ENCODE measurements around the gene TYMP.
"Not testable (repeated sequence)": the region's sequence is repeated elsewhere in the genome, so short reads cannot be mapped to it uniquely, and the experiment has no call there.

Gene TYMP

DNA sequence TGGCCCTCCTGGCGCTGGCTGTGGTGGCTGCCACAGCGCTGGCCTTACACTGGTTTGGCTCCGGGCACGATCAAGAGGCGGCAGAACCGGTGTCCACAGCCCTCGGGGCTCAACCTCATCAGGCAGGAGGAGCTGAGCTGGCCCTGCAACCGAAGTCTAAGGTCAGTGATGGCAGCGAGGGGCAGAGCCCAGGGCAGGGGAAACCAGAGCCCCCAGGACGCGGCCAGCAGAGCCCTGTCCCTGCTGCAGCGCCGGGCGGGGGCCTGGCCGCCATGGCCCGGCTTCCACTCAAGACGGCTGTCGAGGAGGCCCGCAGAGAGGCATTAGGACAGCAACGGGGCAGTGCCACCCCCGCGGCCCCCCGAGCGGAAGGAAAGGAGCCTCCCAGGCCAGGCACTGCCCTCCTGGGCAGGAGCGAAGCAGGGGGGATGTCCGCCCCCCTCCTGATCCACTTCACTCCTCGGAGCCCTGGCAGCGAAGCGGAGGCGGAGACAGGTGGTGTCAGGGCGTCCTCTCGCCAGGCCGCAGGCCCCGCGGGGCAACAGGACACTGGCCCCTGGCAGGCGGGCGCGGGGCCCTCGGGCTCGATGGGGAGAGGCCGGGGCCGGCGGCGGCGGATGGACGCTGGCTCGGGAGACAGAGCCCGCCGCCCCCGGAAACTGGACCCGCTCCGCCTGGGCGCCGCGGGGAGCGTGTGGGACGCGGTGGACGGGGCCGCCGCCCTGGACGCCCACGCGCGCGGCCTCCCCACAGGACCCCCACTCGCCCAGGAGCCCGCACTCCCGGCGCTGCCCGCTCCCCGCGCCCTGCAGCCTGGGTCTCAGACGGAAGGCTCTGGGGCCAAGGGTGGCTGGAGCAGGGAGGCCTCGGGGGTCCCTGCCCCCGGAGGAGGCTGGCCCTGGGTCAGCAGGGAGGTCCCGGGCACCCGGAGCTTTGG lies 16.8 kb upstream of the TYMP start:
- H3K27ac ChIP-seq: peak overlapping the region; percentile 62; the same call in 1 of the 2 replicates
- TF ChIP-seq FOXP2 (optimal IDR thresholded peaks at IDR 0.05; ENCODE audit: control extremely low read depth, extremely low read length, insufficient read depth) (no peak), EZH2 (IDR thresholded peaks at IDR 0.05) (no peak), POLR2AphosphoS5 (IDR thresholded peaks at IDR 0.05; ENCODE audit: borderline replicate concordance, low read depth, low read length) (no peak)
- no peak for DNase-seq (ENCODE audit: low read depth, low spot score)
- peak overlapping the region; percentile 62 for H3K9ac ChIP-seq (ENCODE audit: insufficient read length)
- no peak overlapping the region for H3K4me3 ChIP-seq
- H3K9me3 ChIP-seq (ENCODE audit: low read depth, low read length): no peaks in the 10 kb centered on the region
- H3K36me3 ChIP-seq (ENCODE audit: insufficient read depth, low read length): no peaks in the 10 kb centered on the region

DNA sequence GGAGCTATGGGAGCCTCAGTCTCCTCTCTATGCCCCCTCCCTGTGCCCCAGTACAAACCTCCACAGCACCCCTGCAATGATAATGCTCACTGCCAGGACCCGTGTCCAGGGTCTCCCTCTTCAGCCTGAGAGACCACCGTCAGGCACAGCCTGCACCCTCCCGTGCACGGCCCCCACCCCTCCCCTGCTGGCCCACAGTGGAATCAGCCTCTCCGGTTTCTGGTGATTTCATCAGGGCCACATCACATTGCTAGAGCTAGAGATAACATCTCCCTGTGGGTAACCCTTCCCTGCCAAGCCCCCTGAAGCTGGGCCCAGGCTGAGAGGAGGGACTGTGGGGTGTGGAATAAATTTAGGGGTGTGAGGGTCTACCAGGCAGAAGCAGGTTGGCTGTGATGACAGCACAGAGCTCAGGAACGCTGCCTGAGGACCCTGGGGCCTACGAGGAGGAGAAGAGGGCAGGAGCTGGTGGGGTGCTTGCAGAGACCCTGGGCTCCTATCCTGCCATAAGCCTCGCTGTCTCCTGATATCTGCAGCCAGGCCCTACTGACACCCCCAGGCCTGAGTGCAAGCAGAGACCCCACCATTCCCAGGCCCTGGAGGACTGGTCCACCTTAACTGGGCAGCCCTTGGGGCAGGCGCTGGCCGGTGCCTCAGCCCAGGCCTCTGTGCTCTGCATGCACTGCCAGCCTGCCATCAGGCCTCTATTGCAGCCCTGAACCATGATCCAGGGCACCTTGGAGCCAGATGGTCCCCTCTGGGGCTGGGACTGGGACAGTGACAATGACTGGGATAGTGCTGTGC lies 15.9 kb upstream of the TYMP start, which contains the start of gene KLHDC7B:
TSS of gene KLHDC7B (plus strand) at position 378 of the 804 bp plus-strand sequence. CDS start at position 723, 345 bp downstream.
- Histone ChIP-seq H3K4me3 (no peak within 1 kb of the TSS), H3K27ac (peak within 1 kb of the TSS; percentile 62; the same call in 1 of the 2 replicates), H3K9ac (ENCODE audit: insufficient read length) (peak within 1 kb of the TSS; percentile 62), H3K9me3 (ENCODE audit: low read depth, low read length) (no peaks in the 10 kb centered on the region), H3K36me3 (ENCODE audit: insufficient read depth, low read length) (no peaks in the 10 kb centered on the region)
- no peak for TF ChIP-seq EZH2 (IDR thresholded peaks at IDR 0.05)
- TF ChIP-seq POLR2AphosphoS5 (IDR thresholded peaks at IDR 0.05; ENCODE audit: borderline replicate concordance, low read depth, low read length): no peak
- TF ChIP-seq FOXP2 (optimal IDR thresholded peaks at IDR 0.05; ENCODE audit: control extremely low read depth, extremely low read length, insufficient read depth): no peak
- no peak for DNase-seq (ENCODE audit: low read depth, low spot score)

DNA sequence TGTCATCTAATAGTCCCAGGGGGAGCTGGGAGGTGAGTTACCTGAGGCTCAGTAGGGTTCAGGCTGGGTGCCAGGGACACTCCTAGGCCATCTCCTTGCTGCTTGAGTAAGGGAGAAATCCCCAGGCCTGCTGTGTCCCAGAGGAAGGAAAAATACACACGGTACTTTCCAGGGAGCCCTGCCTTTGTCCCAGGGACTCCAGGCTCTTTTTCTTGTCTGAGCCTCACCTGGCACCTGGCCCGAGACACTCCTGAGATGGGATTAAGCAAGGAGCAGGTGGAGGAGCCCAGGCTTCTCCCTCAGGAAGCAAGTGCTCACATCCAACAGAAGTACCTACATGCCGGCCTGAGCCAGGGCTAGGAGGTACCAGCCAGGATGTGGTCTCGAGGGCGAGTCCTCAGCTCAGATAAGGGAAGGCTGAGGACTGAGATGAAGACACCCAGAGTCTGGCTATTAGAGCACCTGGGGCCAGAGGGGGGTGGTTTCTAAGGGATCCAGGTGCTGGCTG lies 15.0 kb upstream of the TYMP start:
- Histone ChIP-seq H3K9me3 (ENCODE audit: low read depth, low read length) (no peaks in the 10 kb centered on the region), H3K27ac (peak overlapping the region; percentile 19; the same call in 1 of the 2 replicates), H3K4me3 (no peak overlapping the region), H3K9ac (ENCODE audit: insufficient read length) (peak overlapping the region; percentile 45), H3K36me3 (ENCODE audit: insufficient read depth, low read length) (no peaks in the 10 kb centered on the region)
- TF ChIP-seq POLR2AphosphoS5 (IDR thresholded peaks at IDR 0.05; ENCODE audit: borderline replicate concordance, low read depth, low read length) (no peak), FOXP2 (optimal IDR thresholded peaks at IDR 0.05; ENCODE audit: control extremely low read depth, extremely low read length, insufficient read depth) (no peak), EZH2 (IDR thresholded peaks at IDR 0.05) (no peak)
- DNase-seq (ENCODE audit: low read depth, low spot score): no peak

DNA sequence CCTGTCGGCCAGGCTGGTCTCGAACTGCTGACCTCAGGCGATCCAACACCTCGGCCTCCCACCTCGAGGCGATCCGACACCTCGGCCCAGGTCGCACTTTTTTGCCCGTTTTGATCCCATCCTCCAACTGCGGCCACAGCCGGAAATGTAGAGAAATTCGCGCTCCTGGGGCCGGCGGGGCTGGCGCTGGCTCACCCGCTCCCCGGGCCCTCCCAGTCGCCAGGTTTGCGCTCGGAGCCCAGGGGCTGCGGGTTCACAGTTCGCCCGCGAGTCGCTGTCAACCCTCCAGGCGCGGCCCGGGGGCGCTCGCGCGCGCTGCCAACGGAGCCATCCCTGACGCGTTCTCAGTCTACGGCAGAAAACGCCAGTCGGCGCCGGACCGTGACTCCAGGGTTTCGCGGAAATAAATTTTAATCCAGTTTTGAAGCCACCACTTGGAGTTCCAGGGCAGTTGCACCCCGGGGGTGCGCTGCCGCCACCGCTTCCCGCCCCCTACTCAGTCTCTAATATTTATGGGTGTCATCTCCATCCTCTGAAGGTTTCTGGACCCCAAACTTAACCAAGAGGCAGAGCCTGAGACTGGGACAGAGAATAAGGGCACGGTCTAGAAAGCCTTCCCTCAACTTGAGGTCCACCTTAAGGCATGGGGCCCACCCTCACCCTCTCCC lies 14.4 kb upstream of the TYMP start:
- H3K9ac ChIP-seq (ENCODE audit: insufficient read length): no peak overlapping the region
- H3K4me3 ChIP-seq: no peak overlapping the region
- no peak for TF ChIP-seq FOXP2 (optimal IDR thresholded peaks at IDR 0.05; ENCODE audit: control extremely low read depth, extremely low read length, insufficient read depth)
- TF ChIP-seq POLR2AphosphoS5 (IDR thresholded peaks at IDR 0.05; ENCODE audit: borderline replicate concordance, low read depth, low read length): no peak
- TF ChIP-seq EZH2 (IDR thresholded peaks at IDR 0.05): no peak

DNA sequence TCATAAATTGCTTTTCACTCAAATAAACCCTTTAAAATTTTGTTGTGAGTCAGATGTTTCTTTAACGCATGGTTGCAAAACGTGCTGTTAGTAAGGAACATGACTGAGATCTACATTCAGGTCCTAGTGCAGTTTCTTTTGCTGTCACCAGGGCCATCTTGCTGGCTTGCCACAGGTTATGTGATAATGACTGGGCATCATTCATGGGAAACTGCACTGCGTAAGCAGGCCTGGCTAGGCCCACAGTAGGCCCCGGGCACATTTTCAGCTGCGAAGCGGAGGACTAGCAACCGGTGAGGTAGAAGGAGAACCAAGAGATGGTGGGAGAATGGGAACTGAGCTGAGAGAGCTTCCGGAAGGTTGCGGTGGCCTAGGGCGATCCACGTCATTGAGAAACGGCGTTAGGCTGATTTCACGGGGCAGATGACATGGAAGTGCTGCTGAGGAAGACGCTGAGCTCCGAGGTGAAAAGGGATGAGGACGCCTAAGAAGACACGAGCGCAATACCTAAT lies 12.7 kb upstream of the TYMP start:
- no peak for DNase-seq (ENCODE audit: low read depth, low spot score)
- H3K9me3 ChIP-seq (ENCODE audit: low read depth, low read length): no peaks in the 10 kb centered on the region
- no peaks in the 10 kb centered on the region for H3K36me3 ChIP-seq (ENCODE audit: insufficient read depth, low read length)
- no peak overlapping the region for H3K4me3 ChIP-seq
- H3K27ac ChIP-seq: 0 out of 2 replicates have a peak overlapping the region, but pooled peaks have one; percentile 0
- TF ChIP-seq FOXP2 (optimal IDR thresholded peaks at IDR 0.05; ENCODE audit: control extremely low read depth, extremely low read length, insufficient read depth): no peak
- no peak for TF ChIP-seq POLR2AphosphoS5 (IDR thresholded peaks at IDR 0.05; ENCODE audit: borderline replicate concordance, low read depth, low read length)
- TF ChIP-seq EZH2 (IDR thresholded peaks at IDR 0.05): no peak
- no peak overlapping the region for H3K9ac ChIP-seq (ENCODE audit: insufficient read length)

More for the DNA sequence above, 14.4 kb upstream of the TYMP start:
- DNase-seq (ENCODE audit: low read depth, low spot score): no peak
- Histone ChIP-seq H3K27ac (no peak overlapping the region; the same call in 1 of the 2 replicates), H3K36me3 (ENCODE audit: insufficient read depth, low read length) (no peaks in the 10 kb centered on the region), H3K9me3 (ENCODE audit: low read depth, low read length) (no peaks in the 10 kb centered on the region)

DNA sequence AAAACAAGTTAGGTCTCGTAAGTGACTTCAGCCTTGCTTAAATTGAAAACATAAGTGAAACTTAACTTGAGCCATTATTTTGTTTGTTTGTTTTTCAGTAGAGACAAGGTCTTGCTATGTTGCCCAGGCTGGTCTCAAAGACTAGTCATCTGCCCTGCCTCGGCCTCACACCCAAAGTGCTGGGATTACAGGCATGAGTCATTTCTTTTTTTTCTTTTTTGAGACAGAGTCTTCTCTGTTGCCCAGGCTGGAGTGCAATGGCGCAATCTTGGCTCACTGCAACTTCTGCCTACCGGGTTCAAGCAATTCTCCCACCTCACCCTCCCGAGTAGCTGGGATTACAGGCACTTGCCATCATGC lies 11.8 kb upstream of the TYMP start:
- not testable (repeated sequence) for H3K4me3 ChIP-seq; H3K9me3 ChIP-seq (ENCODE audit: low read depth, low read length); H3K36me3 ChIP-seq (ENCODE audit: insufficient read depth, low read length); H3K9ac ChIP-seq (ENCODE audit: insufficient read length); DNase-seq (ENCODE audit: low read depth, low spot score); H3K27ac ChIP-seq

DNA sequence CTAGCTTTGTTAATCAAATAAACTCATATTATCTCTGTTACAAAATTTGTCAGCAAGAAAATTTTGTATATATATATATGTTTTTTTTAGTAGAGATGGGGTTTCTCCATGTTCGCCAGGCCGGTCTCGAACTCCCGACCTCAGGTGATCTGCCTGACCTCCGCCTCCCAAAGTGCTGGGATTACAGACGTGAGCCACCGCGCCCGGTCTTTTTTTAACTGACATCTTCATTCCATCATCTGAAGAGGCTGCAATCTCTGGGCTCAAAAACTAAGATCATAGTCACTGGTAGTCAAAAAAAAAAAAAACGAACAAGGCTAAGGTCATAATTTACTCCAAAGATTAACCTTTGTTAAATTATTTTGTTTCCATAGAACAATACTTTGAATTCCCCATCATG lies 10.6 kb upstream of the TYMP start:
- H3K9ac ChIP-seq (ENCODE audit: insufficient read length): no peak overlapping the region
- H3K27ac ChIP-seq: peak overlapping the region; percentile 70; the same call in 1 of the 2 replicates
- DNase-seq (ENCODE audit: low read depth, low spot score): no peak

More for the DNA sequence above, 10.6 kb upstream of the TYMP start:
- H3K9me3 ChIP-seq (ENCODE audit: low read depth, low read length): no peaks in the 10 kb centered on the region
- no peaks in the 10 kb centered on the region for H3K36me3 ChIP-seq (ENCODE audit: insufficient read depth, low read length)
- no peak overlapping the region for H3K4me3 ChIP-seq
- TF ChIP-seq FOXP2 (optimal IDR thresholded peaks at IDR 0.05; ENCODE audit: control extremely low read depth, extremely low read length, insufficient read depth): no peak
- TF ChIP-seq EZH2 (IDR thresholded peaks at IDR 0.05): no peak
- TF ChIP-seq POLR2AphosphoS5 (IDR thresholded peaks at IDR 0.05; ENCODE audit: borderline replicate concordance, low read depth, low read length): no peak
